Keratinocyte (primary cell): ENCODE data around the gene RNF26.

ENCODE experiments used
- EZH2 ChIP-seq: IDR thresholded peaks from one replicate; pipeline ENCODE4 v1.6.1; 2012; ENCODE audit warnings: inconsistent platforms, mild to moderate bottlenecking, low read length, moderate library complexity
- TF ChIP-seq, protein P1 (sequence below), 3 experiments: IDR thresholded peaks in 1 of 3; conservative IDR thresholded peaks in 1 of 3; optimal IDR thresholded peaks in 1 of 3; 2 replicates in 2 of 3; 3 replicates in 1 of 3; pipeline versions ENCODE3 to v1.5.1; 2011; ENCODE audit warnings: low read length in 3 of 3, mild to moderate bottlenecking in 3 of 3, moderate library complexity in 2 of 3, control low read depth in 1 of 3, inconsistent platforms in 1 of 3; ENCODE audit not compliant: insufficient read depth in 2 of 3; ENCODE audit errors: extremely low read depth in 1 of 3

DNA sequence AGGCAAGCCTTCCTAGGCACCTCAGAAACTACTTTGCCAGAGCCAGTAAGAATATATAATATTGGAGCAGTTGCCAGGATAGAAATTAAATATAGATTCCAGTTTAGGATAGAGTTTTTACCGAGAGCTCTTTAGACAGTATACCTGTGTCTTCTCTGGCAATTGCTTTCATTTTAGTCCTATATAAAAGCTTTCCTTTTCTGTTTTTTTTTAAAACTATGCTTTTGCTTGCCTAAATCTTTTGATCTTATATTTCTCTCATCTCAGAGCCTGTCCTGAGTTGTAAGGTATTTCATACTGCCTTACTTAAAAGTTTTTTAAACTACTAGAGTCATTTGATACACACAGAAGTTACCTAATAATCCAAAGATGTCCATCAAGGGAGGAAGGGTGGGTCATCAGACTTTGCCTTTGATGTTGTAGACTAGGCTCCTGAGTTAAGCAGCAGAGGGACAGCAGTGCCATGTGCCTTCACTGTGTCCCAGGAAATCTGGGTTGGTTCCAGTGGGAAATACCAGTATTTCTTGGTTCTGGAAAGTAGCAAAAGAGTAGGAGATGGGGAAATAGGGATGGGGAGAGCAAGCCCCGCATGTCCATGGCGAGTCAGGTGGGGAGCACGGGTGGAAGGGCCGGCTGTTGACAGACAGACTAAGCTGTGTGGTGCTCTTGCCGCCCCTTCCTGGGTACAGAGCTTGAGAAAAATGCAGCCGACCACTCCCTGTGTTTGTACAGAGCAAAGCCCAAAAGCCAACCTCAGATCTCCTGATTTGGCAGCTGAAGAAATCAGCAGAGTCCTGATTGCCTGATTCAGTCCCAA lies 28.6 kb upstream of the RNF26 start:
- TF ChIP-seq, protein P1, sequence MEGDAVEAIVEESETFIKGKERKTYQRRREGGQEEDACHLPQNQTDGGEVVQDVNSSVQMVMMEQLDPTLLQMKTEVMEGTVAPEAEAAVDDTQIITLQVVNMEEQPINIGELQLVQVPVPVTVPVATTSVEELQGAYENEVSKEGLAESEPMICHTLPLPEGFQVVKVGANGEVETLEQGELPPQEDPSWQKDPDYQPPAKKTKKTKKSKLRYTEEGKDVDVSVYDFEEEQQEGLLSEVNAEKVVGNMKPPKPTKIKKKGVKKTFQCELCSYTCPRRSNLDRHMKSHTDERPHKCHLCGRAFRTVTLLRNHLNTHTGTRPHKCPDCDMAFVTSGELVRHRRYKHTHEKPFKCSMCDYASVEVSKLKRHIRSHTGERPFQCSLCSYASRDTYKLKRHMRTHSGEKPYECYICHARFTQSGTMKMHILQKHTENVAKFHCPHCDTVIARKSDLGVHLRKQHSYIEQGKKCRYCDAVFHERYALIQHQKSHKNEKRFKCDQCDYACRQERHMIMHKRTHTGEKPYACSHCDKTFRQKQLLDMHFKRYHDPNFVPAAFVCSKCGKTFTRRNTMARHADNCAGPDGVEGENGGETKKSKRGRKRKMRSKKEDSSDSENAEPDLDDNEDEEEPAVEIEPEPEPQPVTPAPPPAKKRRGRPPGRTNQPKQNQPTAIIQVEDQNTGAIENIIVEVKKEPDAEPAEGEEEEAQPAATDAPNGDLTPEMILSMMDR (optimal IDR thresholded peaks at IDR 0.05 in 1 of 3, IDR thresholded peaks at IDR 0.05 in 1 of 3, conservative IDR thresholded peaks at IDR 0.05 in 1 of 3; ENCODE audit: extremely low read depth in 1 of 3, insufficient read depth in 2 of 3, low read length in 3 of 3), result no peak
- TF ChIP-seq EZH2, result no peak
